A549 treated with CORT108297 at 1 μM for 4 hours (cell line): Measurements from ENCODE around the gene SCAMP2. TPM values are rescaled to one million over a fixed set of nuclear protein-coding genes. Genes with fewer than 3 reads are reported as not detected.

Source experiments
- total RNA-seq: library from RNA; stranded (reverse); fragments of 200-300 nt; extraction: Qiagen RNA extraction; gene quantifications from 5 replicates; pipeline ENCODE4 v1.2.3, GENCODE V29; 2022

Gene SCAMP2
- 55.2 to 69.3 TPM (median 66.6 TPM) in 5 replicates for total RNA-seq

DNA sequence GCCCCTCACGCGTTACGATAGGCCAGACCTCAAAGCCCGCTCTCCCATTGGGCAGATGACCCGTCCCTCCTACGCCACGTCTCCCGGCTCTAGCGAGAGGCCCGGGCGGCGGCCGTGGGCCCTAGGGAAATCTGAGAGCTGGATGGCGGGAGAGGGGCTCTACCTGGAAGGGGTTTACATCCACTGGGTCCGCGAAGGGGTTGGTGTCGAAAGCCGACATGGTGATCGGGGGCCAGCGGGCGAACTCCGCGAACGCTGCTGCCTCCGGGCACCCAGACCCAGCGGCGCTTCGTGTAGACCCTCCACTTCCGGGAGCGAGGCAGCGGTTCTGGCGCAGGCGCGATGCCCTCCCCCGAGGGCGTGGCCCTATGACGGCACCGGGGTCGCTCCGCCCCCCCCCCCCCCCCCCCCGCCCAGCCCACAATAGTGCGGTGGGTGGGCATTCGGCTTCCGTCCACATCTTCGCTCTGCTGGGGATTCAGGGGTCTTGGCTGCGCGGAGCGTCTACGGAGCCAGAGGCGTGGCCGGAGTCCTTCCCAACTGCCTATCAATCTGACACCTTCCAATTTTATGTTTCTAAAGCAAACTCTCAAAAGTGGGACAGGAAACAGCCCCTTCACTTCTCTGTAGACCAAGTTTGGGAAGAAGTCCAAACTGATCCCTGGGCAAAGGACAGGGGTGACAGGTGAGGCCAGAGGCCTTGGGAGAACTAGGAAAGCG lies at the start of gene SCAMP2:
TSS of gene SCAMP2 (minus strand) at position 330 of the 720 bp plus-strand sequence. CDS start at position 220, 110 bp downstream.

DNA sequence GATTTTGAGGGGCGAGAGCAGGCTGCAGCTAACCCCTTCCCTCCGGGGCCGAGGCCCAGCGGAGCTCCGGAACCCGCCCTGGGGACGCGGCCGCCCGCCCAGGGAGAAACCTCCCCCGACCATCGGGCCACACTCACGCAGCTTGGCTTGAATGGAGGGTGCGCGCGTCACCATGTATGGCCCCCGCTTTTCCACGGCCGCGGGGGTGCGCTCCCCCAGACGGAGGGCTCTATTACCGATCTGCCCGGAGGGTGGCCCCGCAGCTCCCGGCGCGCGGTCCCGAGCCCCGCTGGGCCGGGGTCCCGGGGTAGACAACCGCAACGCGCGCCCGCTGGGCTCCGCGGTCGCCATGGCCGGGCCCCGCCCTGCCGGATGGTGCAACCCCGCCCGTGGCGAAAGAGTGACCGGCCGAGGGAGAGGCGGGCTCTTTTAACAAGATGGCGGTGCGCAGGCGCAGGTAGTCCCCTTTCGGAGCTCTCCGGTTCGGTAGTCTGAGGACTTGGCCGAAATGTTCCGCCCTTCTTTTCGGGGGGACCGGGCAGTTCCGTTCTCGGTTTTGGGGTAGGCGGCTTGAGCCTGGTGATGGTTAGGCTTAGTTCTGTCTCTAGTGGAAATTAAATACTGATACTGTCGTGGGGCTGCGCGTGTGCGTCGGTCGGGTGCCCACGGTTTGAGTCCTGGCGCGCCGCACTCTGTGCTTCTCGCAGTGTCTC lies 33.4 kb upstream of the SCAMP2 start, which contains the start of gene FAM219B:
TSS of gene FAM219B (minus strand) at position 402 of the 713 bp plus-strand sequence. CDS start at position 351, 51 bp downstream.

DNA sequence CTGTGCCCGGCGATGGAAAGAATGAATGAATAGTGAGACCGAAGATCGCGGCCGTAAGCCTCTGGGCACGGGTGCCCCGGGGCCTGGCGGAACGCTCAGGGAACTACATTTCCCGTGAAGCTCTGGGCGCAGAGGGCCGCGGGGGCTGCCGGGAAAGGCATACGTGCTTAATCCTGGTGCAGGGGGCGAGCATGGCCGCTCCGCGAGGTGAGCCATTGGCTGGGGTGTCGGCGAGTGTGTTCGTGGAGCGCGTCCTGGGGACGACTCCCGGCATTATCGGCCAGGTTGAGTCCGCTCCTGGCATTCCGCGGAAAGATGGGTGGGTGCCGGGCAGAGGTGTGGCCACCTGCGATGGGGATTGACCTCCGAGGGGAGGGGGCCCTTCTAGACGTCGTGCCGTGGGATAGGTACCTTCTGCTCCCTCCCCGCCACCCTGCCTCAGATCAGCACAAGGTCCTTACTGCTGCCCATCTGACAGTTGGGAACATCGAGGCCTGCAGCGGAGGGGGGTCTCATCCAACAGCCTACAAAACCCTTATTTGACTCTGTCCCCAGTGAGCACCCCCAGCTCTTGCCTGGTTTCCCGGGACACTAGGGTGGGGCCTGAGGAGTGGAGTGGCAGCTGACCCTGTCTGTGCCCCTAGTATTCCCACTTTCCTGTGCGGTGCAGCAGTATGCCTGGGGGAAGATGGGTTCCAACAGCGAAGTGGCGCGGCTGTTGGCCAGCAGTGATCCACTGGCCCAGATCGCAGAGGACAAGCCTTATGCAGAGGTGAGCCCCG lies 16.9 kb upstream of the SCAMP2 start, which contains the start of gene MPI:
TSS of gene MPI (plus strand) at position 160 of the 782 bp plus-strand sequence. CDS start at position 192, 32 bp downstream.

DNA sequence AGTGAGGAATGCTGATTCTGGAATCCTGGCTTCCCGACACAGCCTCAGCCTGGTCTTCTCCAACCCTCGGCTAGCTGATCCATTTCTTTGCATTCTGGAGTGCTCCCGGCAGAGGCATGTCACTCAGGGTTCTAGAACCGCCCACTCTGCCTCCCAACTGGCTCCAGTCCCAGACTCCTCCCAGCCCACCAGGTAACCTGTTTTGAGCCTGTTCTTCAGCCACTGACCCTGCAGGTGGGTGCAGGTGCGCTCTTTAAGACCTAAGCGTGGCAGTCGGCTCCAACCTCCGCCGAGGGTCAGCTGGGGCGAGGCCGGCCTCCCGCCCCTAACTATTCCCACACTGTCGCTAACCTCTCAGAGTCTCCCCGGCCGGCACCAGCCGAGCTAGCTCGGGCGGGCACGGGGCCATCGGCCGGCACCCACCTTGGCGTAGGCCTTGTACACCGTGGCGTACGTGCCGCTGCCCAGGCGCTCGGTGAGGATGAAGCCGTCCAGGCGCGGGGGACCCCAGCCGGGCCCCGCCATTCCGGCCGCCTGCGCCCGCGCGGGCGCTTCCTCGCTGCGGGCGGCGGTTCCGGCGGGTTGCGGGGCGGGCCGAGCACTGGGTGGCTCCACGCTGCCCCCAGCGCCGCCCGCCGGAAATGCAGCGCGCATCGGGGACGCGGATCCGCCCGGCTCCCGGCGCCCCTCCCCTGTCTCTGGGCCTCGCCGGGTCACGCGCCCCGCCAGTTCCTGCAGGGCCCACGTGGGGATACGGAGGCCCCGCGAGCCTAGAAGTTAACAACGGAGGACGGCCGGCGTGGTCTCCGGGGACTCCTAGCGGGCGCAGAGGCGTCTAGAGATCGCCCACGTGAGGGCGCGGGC lies 30.4 kb downstream of the SCAMP2 start, which contains the start of gene ULK3:
TSS of gene ULK3 (minus strand) at position 576 of the 864 bp plus-strand sequence. CDS start at position 525, 51 bp downstream.

DNA sequence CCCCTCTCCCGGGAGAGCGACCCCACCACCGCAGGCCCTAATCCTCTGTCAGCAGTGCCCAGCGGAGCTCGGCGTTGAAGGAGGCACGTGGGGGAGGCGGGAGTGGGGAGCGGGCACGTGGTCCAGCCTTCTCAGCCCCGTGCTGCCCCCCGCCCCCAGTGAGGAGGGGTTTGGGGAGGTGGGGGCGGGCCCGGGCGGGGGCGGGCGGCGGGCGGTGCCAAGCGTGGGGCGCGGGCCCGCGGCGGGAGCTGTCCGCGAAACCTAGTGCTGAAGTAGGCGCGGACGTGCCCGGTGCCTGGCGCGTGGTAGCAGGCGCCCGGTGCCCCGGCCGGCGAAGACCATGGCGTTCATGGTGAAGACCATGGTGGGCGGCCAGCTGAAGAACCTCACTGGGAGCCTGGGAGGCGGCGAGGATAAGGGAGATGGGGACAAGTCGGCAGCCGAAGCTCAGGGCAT lies 46.8 kb downstream of the SCAMP2 start, which contains the start of gene CPLX3:
TSS of gene CPLX3 (plus strand) at position 264 of the 456 bp plus-strand sequence. CDS start at position 341, 77 bp downstream.

GRCh38 chr15:74812533-74812932 lies 60.6 kb downstream of the SCAMP2 start, which contains the start of gene LMAN1L:
LMAN1L (plus strand) TSS chr15:74812835; CDS start chr15:74812855, 20 bp downstream.

Other genes starting within 250 kb of the SCAMP2 start
- gene EDC3, start 177.3 kb downstream of the SCAMP2 start, total RNA-seq = 17.9 to 20.7 TPM (median 18.9 TPM) in 5 replicates
- 1.3 to 2.5 TPM (median 2.0 TPM) in 5 replicates for gene CYP1A1, start 147.8 kb downstream of the SCAMP2 start, total RNA-seq
- gene CYP1A2, start 124.5 kb downstream of the SCAMP2 start, total RNA-seq = not detected in 5 replicates
- 59.2 to 70.7 TPM (median 66.3 TPM) in 5 replicates for gene CSK, start 91.3 kb downstream of the SCAMP2 start, total RNA-seq
- 0.03 to 0.08 TPM (median 0.08 TPM) in 3 of 5 replicates, not detected in the others for gene LMAN1L, start 60.5 kb downstream of the SCAMP2 start, total RNA-seq
- 0.05 to 0.06 TPM in 2 of 5 replicates, not detected in the others for gene CPLX3, start 46.7 kb downstream of the SCAMP2 start, total RNA-seq
- gene ULK3, start 30.2 kb downstream of the SCAMP2 start, total RNA-seq = 27.9 to 41.0 TPM (median 38.2 TPM) in 5 replicates
- 28.0 to 35.2 TPM (median 32.6 TPM) in 5 replicates for gene MPI, start 16.7 kb upstream of the SCAMP2 start, total RNA-seq
- gene FAM219B, start 33.5 kb upstream of the SCAMP2 start, total RNA-seq = 30.0 to 41.1 TPM (median 38.4 TPM) in 5 replicates
- 505 to 615 TPM (median 535 TPM) in 5 replicates for gene COX5A, start 64.7 kb upstream of the SCAMP2 start, total RNA-seq
- gene RPP25, start 83.4 kb upstream of the SCAMP2 start, total RNA-seq = 18.6 to 29.7 TPM (median 27.3 TPM) in 5 replicates
- 11.8 to 15.0 TPM (median 14.3 TPM) in 5 replicates for gene SCAMP5, start 122.2 kb upstream of the SCAMP2 start, total RNA-seq
- gene PPCDC, start 150.2 kb upstream of the SCAMP2 start, total RNA-seq = 16.2 to 22.0 TPM (median 19.9 TPM) in 5 replicates